T-helper 2 cell treated with Interferon-gamma antibody and Interleukin-4, amounts not matched to agents 5 μg/mL and 100 μg/mL, for 36 hours (primary cell): ENCODE results near the gene STEAP4.

ENCODE experiments used
- DNase-seq: peaks from one replicate; pipeline ENCODE4 v3.0.0; 2021; ENCODE audit warnings: low spot score
- H3K27ac Mint-ChIP-seq: one replicate; pipeline ENCODE4 v1.8.0; 2021; ENCODE audit warnings: mild to moderate bottlenecking, mixed read lengths
- H3K27me3 Mint-ChIP-seq: one replicate; pipeline ENCODE4 v1.8.0; 2021; ENCODE audit warnings: low read depth, mixed read lengths
- H3K36me3 Mint-ChIP-seq: one replicate; pipeline ENCODE4 v1.8.0; 2021; ENCODE audit warnings: low read depth, mixed read lengths
- H3K4me1 Mint-ChIP-seq: one replicate; pipeline ENCODE4 v1.8.0; 2021; ENCODE audit warnings: low read depth, mixed read lengths
- H3K4me3 Mint-ChIP-seq: one replicate; pipeline ENCODE4 v1.8.0; 2022; ENCODE audit warnings: mild to moderate bottlenecking, moderate library complexity, mixed read lengths
- H3K9me3 Mint-ChIP-seq: one replicate; pipeline ENCODE4 v1.8.0; 2021; ENCODE audit warnings: mixed read lengths

The STEAP4 gene

GRCh38 chr7:88305044-88305443 is 1.6 kb downstream of the STEAP4 start:
- no peak overlapping the region for H3K27ac Mint-ChIP-seq
- H3K36me3 Mint-ChIP-seq = no peaks in the 10 kb centered on the region
- peaks cover 36% of the 10 kb centered on the region for H3K27me3 Mint-ChIP-seq
- no peak overlapping the region for H3K4me3 Mint-ChIP-seq
- no peaks in the 10 kb centered on the region for H3K9me3 Mint-ChIP-seq
- no peak for DNase-seq
- peaks cover 3% of the 10 kb centered on the region for H3K4me1 Mint-ChIP-seq

- H3K4me1 Mint-ChIP-seq = peaks cover 3% of the 10 kb centered on the region
- DNase-seq = no peak
- H3K36me3 Mint-ChIP-seq = no peaks in the 10 kb centered on the region
- H3K4me3 Mint-ChIP-seq = no peak overlapping the region
- H3K9me3 Mint-ChIP-seq = no peaks in the 10 kb centered on the region
- H3K27ac Mint-ChIP-seq = no peak overlapping the region
- peaks cover 35% of the 10 kb centered on the region for H3K27me3 Mint-ChIP-seq
Measured at GRCh38 chr7:88302486-88302885, 4.2 kb downstream of the STEAP4 start.

GRCh38 chr7:88301924-88302323 is 4.8 kb downstream of the STEAP4 start:
- Mint-ChIP-seq H3K4me1 (peaks cover 3% of the 10 kb centered on the region), H3K4me3 (no peak overlapping the region), H3K27me3 (peaks cover 32% of the 10 kb centered on the region), H3K27ac (no peak overlapping the region), H3K36me3 (no peaks in the 10 kb centered on the region), H3K9me3 (no peaks in the 10 kb centered on the region)
- no peak for DNase-seq

GRCh38 chr7:88300401-88300945 is 6.2 kb downstream of the STEAP4 start:
- Mint-ChIP-seq H3K36me3 (no peaks in the 10 kb centered on the region), H3K9me3 (no peaks in the 10 kb centered on the region), H3K4me1 (no peaks in the 10 kb centered on the region), H3K27me3 (peaks cover 19% of the 10 kb centered on the region), H3K27ac (no peak overlapping the region), H3K4me3 (no peak overlapping the region)
- no peak for DNase-seq

- H3K36me3 Mint-ChIP-seq = no peaks in the 10 kb centered on the region
Measured at GRCh38 chr7:88299126-88299525, 7.6 kb downstream of the STEAP4 start.

GRCh38 chr7:88293866-88294265 is 12.8 kb downstream of the STEAP4 start:
- Mint-ChIP-seq H3K27me3 (peaks cover 5% of the 10 kb centered on the region), H3K27ac (no peak overlapping the region), H3K36me3 (no peaks in the 10 kb centered on the region), H3K4me3 (no peak overlapping the region), H3K4me1 (no peaks in the 10 kb centered on the region), H3K9me3 (no peaks in the 10 kb centered on the region)
- no peak for DNase-seq

More at GRCh38 chr7:88299126-88299525, 7.6 kb downstream of the STEAP4 start:
- H3K27me3 Mint-ChIP-seq = peaks cover 7% of the 10 kb centered on the region
- DNase-seq = no peak
- no peak overlapping the region for H3K27ac Mint-ChIP-seq
- H3K4me3 Mint-ChIP-seq = no peak overlapping the region
- no peaks in the 10 kb centered on the region for H3K4me1 Mint-ChIP-seq
- no peaks in the 10 kb centered on the region for H3K9me3 Mint-ChIP-seq

- Mint-ChIP-seq H3K36me3 (no peaks in the 10 kb centered on the region), H3K27ac (no peak overlapping the region)
- DNase-seq = no peak
Measured at GRCh38 chr7:88291398-88292173, 15.1 kb downstream of the STEAP4 start.

GRCh38 chr7:88290491-88290890 is 16.2 kb downstream of the STEAP4 start:
- peaks cover 2% of the 10 kb centered on the region for H3K27me3 Mint-ChIP-seq

More at GRCh38 chr7:88291398-88292173, 15.1 kb downstream of the STEAP4 start:
- Mint-ChIP-seq H3K27me3 (peaks cover 2% of the 10 kb centered on the region), H3K9me3 (no peaks in the 10 kb centered on the region), H3K4me1 (no peaks in the 10 kb centered on the region), H3K4me3 (no peak overlapping the region)

GRCh38 chr7:88289564-88290025 is 17.1 kb downstream of the STEAP4 start:
- H3K27ac Mint-ChIP-seq = no peak overlapping the region
- no peaks in the 10 kb centered on the region for H3K9me3 Mint-ChIP-seq
- no peak for DNase-seq
- H3K36me3 Mint-ChIP-seq = no peaks in the 10 kb centered on the region
- H3K4me3 Mint-ChIP-seq = no peak overlapping the region
- no peaks in the 10 kb centered on the region for H3K4me1 Mint-ChIP-seq
- peaks cover 2% of the 10 kb centered on the region for H3K27me3 Mint-ChIP-seq

More at GRCh38 chr7:88290491-88290890, 16.2 kb downstream of the STEAP4 start:
- no peaks in the 10 kb centered on the region for H3K4me1 Mint-ChIP-seq
- no peaks in the 10 kb centered on the region for H3K9me3 Mint-ChIP-seq
- no peak overlapping the region for H3K4me3 Mint-ChIP-seq
- no peak overlapping the region for H3K27ac Mint-ChIP-seq
- H3K36me3 Mint-ChIP-seq = no peaks in the 10 kb centered on the region
- no peak for DNase-seq

- Mint-ChIP-seq H3K27me3 (no peaks in the 10 kb centered on the region), H3K4me1 (no peaks in the 10 kb centered on the region), H3K4me3 (no peak overlapping the region), H3K9me3 (no peaks in the 10 kb centered on the region), H3K27ac (no peak overlapping the region), H3K36me3 (no peaks in the 10 kb centered on the region)
- no peak for DNase-seq
Measured at GRCh38 chr7:88281749-88282148, 24.9 kb downstream of the STEAP4 start.

- Mint-ChIP-seq H3K4me1 (no peaks in the 10 kb centered on the region), H3K36me3 (no peaks in the 10 kb centered on the region), H3K9me3 (no peaks in the 10 kb centered on the region), H3K27me3 (no peaks in the 10 kb centered on the region), H3K4me3 (no peak overlapping the region), H3K27ac (no peak overlapping the region)
- no peak for DNase-seq
Measured at GRCh38 chr7:88280801-88281200, 25.9 kb downstream of the STEAP4 start.

GRCh38 chr7:88279323-88279722 is 27.4 kb downstream of the STEAP4 start:
- Mint-ChIP-seq H3K27me3 (peaks cover 2% of the 10 kb centered on the region), H3K4me3 (no peak overlapping the region), H3K27ac (no peak overlapping the region), H3K4me1 (no peaks in the 10 kb centered on the region), H3K9me3 (no peaks in the 10 kb centered on the region), H3K36me3 (no peaks in the 10 kb centered on the region)
- no peak for DNase-seq

- Mint-ChIP-seq H3K27ac (no peak overlapping the region), H3K4me3 (no peak overlapping the region), H3K27me3 (peaks cover 3% of the 10 kb centered on the region), H3K4me1 (no peaks in the 10 kb centered on the region), H3K36me3 (no peaks in the 10 kb centered on the region), H3K9me3 (no peaks in the 10 kb centered on the region)
- DNase-seq = no peak
Measured at GRCh38 chr7:88278881-88279280, 27.8 kb downstream of the STEAP4 start.

GRCh38 chr7:88276605-88277153 is 30.0 kb downstream of the STEAP4 start:
- Mint-ChIP-seq H3K27ac (no peak overlapping the region), H3K36me3 (no peaks in the 10 kb centered on the region), H3K27me3 (peaks cover 3% of the 10 kb centered on the region), H3K4me3 (no peak overlapping the region), H3K4me1 (no peaks in the 10 kb centered on the region), H3K9me3 (no peaks in the 10 kb centered on the region)
- DNase-seq = no peak
